ENCODE results near the gene PDZK1IP1. TPM values are rescaled to one million over a fixed set of nuclear protein-coding genes. Genes with fewer than 3 reads are reported as not detected.
"Not testable (repeated sequence)": the region's sequence is repeated elsewhere in the genome, so short reads cannot be mapped to it uniquely, and the experiment has no call there.

The PDZK1IP1 gene
- total RNA-seq, 1 donor from 2014 or later = not detected

GRCh38 chr1:47174656-47175020 lies 15.2 kb downstream of the PDZK1IP1 start:
- TF ChIP-seq, protein P1, sequence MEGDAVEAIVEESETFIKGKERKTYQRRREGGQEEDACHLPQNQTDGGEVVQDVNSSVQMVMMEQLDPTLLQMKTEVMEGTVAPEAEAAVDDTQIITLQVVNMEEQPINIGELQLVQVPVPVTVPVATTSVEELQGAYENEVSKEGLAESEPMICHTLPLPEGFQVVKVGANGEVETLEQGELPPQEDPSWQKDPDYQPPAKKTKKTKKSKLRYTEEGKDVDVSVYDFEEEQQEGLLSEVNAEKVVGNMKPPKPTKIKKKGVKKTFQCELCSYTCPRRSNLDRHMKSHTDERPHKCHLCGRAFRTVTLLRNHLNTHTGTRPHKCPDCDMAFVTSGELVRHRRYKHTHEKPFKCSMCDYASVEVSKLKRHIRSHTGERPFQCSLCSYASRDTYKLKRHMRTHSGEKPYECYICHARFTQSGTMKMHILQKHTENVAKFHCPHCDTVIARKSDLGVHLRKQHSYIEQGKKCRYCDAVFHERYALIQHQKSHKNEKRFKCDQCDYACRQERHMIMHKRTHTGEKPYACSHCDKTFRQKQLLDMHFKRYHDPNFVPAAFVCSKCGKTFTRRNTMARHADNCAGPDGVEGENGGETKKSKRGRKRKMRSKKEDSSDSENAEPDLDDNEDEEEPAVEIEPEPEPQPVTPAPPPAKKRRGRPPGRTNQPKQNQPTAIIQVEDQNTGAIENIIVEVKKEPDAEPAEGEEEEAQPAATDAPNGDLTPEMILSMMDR (conservative IDR thresholded peaks at IDR 0.05) = no peak
- DNase-seq (ENCODE audit: extremely low spot score, unreplicated experiment) = no peak
- Mint-ChIP-seq H3K9me3 (no peaks in the 10 kb centered on the region), H3K36me3 (no peaks in the 10 kb centered on the region), H3K4me1 (ENCODE audit: unreplicated experiment) (peaks cover 12% of the 10 kb centered on the region), H3K4me3 (no peak overlapping the region), H3K27me3 (peaks cover 43% of the 10 kb centered on the region), H3K27ac (no peak overlapping the region)

- Mint-ChIP-seq H3K9me3 (no peaks in the 10 kb centered on the region), H3K4me3 (no peak overlapping the region), H3K36me3 (no peaks in the 10 kb centered on the region), H3K4me1 (ENCODE audit: unreplicated experiment) (peaks cover 4% of the 10 kb centered on the region), H3K27ac (no peak overlapping the region), H3K27me3 (peaks cover 36% of the 10 kb centered on the region)
- no peak for DNase-seq (ENCODE audit: extremely low spot score, unreplicated experiment)
- TF ChIP-seq, protein P1 (conservative IDR thresholded peaks at IDR 0.05) = no peak
These were observed 17.1 kb downstream of the PDZK1IP1 start for GRCh38 chr1:47172782-47173181.

DNA sequence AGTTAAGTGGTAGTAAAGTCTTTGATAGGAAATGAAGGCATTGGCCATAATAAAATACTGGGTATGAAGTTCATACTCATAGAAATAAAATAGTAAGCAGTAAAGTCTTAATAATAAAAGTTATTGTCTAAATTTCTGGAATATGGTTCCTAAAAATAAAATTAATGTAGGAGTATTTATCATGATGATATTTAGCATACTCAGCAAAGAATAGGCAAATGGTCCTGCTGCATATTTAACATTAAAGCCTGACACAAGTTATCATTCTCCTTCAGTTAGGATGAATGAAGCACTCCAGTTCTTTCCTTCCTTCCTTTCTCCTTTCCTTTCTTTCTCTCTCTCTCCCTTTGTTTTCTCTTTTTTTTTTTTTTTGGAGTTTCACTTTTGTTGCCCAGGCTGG lies 25.3 kb downstream of the PDZK1IP1 start:
- no peak for DNase-seq (ENCODE audit: extremely low spot score, unreplicated experiment)
- H3K27me3 Mint-ChIP-seq = peaks cover 15% of the 10 kb centered on the region
- no peaks in the 10 kb centered on the region for H3K36me3 Mint-ChIP-seq
- TF ChIP-seq, protein P1 (conservative IDR thresholded peaks at IDR 0.05) = no peak
- H3K9me3 Mint-ChIP-seq = peaks cover 4% of the 10 kb centered on the region
- no peak overlapping the region for H3K4me3 Mint-ChIP-seq
- H3K27ac Mint-ChIP-seq = no peak overlapping the region
- H3K4me1 Mint-ChIP-seq (ENCODE audit: unreplicated experiment) = no peaks in the 10 kb centered on the region

DNA sequence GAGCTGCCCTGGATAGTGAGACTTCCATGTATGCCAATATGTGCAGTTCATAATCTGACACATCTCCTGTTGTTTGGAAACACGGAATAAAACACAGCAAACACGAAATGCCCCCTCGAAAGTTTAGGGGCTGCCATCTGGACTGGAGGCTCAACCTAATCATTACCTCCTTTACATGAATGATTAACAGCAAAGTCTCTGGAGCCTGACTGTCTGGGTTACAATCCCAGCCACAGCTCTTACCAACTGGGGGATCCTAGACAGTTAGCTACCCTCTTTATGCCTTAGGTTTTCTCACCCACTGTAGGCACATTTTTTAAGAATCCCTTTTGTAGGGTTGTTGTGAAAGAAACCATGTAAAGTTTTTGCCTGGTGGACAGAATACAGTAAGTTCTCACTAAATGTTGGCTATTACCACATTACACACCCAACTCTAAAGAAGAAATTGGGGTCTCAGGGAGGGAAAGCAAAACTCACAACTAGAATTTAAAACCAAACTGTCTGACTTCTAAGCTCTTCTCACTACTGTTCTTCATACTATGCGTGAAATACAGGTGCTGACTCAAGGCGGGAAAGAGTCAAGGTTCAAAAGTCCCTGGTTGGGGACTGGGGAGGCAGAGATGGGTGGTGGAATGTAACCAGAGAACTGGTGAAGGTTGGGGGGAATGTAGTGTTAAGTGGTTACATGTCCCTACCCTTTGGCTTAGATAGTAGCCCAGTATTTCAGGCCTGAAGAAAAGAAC lies 28.4 kb downstream of the PDZK1IP1 start:
- Mint-ChIP-seq H3K4me1 (ENCODE audit: unreplicated experiment) (no peaks in the 10 kb centered on the region), H3K9me3 (peaks cover 4% of the 10 kb centered on the region), H3K36me3 (no peaks in the 10 kb centered on the region), H3K4me3 (no peak overlapping the region), H3K27ac (no peak overlapping the region), H3K27me3 (peaks cover 7% of the 10 kb centered on the region)
- TF ChIP-seq, protein P1 (conservative IDR thresholded peaks at IDR 0.05) = no peak
- no peak for DNase-seq (ENCODE audit: extremely low spot score, unreplicated experiment)

DNA sequence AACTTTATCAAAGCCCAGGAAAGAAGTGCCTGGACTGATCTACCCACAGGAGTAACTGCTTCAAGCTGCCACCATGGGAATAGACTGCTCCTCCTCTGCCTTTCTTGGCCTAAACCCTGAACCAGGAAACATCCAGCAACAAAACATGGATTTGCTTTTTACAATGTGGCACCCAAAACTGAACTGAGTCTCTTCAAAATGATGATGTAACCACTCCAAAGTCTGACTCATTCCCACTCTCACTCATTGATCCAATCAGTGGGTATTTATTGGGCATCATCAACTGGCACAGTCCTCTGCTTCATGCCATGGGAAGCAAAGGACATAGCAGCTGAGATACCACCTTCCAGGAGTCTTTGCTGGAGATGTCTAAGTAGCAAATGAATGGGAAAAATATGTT lies 29.1 kb downstream of the PDZK1IP1 start:
- Mint-ChIP-seq H3K9me3 (peaks cover 3% of the 10 kb centered on the region), H3K27me3 (peaks cover 7% of the 10 kb centered on the region), H3K4me1 (ENCODE audit: unreplicated experiment) (no peaks in the 10 kb centered on the region), H3K36me3 (no peaks in the 10 kb centered on the region), H3K27ac (no peak overlapping the region), H3K4me3 (no peak overlapping the region)
- no peak for DNase-seq (ENCODE audit: extremely low spot score, unreplicated experiment)
- TF ChIP-seq, protein P1 (conservative IDR thresholded peaks at IDR 0.05) = no peak

DNA sequence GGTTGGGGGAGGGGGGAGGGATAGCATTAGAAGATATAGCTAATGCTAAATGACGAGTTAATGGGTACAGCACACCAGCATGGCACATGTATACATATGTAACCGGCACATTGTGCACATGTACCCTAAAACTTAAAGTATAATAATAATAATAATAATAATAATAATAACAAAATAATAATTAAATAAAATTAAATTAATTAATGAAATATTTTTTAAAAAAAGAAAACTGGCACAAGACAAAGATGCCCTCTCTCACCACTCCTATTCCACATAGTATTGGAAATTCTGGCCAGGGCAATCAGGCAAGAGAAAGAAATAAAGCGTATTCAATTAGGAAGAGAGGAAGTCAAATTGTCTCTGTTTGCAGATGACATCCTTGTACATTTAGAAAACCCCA lies 31.9 kb downstream of the PDZK1IP1 start:
- H3K4me3 Mint-ChIP-seq; H3K27me3 Mint-ChIP-seq; DNase-seq (ENCODE audit: extremely low spot score, unreplicated experiment); H3K9me3 Mint-ChIP-seq; H3K4me1 Mint-ChIP-seq (ENCODE audit: unreplicated experiment); H3K27ac Mint-ChIP-seq; H3K36me3 Mint-ChIP-seq: not testable (repeated sequence)

DNA sequence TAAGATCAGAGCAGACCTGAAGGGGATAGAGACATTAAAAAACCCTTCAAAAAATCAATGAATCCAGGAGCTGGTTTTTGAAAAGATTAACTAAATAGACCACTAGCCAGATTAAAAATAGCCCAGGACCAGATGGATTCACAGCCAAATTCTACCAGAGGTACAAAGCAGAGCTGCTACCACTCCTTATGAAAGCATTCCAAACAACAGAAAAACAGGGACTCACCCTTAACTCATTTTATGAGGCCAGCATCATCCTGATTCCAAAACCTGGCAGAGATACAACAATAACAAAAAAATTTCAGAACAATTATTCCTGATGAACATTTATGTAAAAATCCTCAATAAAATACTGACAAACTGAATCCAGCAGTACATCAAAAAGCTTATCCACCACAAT lies 33.4 kb downstream of the PDZK1IP1 start:
- not testable (repeated sequence) for H3K36me3 Mint-ChIP-seq; H3K27me3 Mint-ChIP-seq; H3K9me3 Mint-ChIP-seq; H3K27ac Mint-ChIP-seq; H3K4me1 Mint-ChIP-seq (ENCODE audit: unreplicated experiment); H3K4me3 Mint-ChIP-seq; DNase-seq (ENCODE audit: extremely low spot score, unreplicated experiment)

DNA sequence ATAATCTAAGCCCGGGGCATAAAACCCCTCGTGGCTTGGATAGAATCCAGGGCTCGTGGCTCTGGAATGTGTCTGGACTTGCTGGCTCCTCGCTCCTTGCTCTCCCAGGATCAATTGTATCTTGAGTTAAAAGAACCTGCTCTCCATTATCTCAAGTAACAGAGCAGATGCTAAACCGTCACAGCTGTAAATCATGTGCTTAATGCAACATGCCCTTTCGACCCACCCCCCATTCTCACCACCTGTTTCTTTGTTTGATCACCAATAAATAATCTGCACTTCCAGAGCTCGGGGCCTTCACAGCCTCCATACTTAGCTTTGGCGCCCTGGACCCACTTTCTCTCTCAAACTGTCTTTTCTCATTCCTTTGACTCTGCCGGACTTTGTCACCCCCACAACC lies 40.7 kb downstream of the PDZK1IP1 start:
- peaks cover 25% of the 10 kb centered on the region for H3K27me3 Mint-ChIP-seq
- not testable (repeated sequence) for H3K9me3 Mint-ChIP-seq; H3K4me1 Mint-ChIP-seq (ENCODE audit: unreplicated experiment); H3K36me3 Mint-ChIP-seq; H3K27ac Mint-ChIP-seq; DNase-seq (ENCODE audit: extremely low spot score, unreplicated experiment); H3K4me3 Mint-ChIP-seq
